ENCODE results near the gene MAML3. TPM values are rescaled to one million over a fixed set of nuclear protein-coding genes. Genes with fewer than 3 reads are reported as not detected.
A peak's percentile ranks its signal among the peaks of the same experiment; 100 is the strongest.

The MAML3 gene
- total and polyA plus RNA-seq, 2 experiments from 2014 or later: 1.7 to 6.5 TPM

- Histone ChIP-seq H3K4me1 (ENCODE audit: insufficient read depth) (no peaks in the 10 kb centered on the region), H3K27me3 (ENCODE audit: insufficient read depth) (peaks cover 12% of the 10 kb centered on the region), H3K4me3 (no peak overlapping the region), H4K20me1 (replicated peaks; ENCODE audit: insufficient read depth) (no peaks in the 10 kb centered on the region), H3K36me3 (ENCODE audit: insufficient read depth) (no peaks in the 10 kb centered on the region), H3F3A (replicated peaks; ENCODE audit: low read depth) (no peaks in the 10 kb centered on the region), H3K79me2 (replicated peaks; ENCODE audit: insufficient read depth) (no peaks in the 10 kb centered on the region), H3K9me2 (ENCODE audit: insufficient read depth) (no peaks in the 10 kb centered on the region), H3K27ac (ENCODE audit: low read depth) (no peak overlapping the region), H2AFZ (no peak overlapping the region), H3K4me2 (no peak overlapping the region)
- H3K4me3 Mint-ChIP-seq: no peak overlapping the region
- no peak overlapping the region for H3K27ac Mint-ChIP-seq
- TF ChIP-seq JUNB (IDR thresholded peaks at IDR 0.05; ENCODE audit: unreplicated experiment): no peak
- TF ChIP-seq, protein P1, sequence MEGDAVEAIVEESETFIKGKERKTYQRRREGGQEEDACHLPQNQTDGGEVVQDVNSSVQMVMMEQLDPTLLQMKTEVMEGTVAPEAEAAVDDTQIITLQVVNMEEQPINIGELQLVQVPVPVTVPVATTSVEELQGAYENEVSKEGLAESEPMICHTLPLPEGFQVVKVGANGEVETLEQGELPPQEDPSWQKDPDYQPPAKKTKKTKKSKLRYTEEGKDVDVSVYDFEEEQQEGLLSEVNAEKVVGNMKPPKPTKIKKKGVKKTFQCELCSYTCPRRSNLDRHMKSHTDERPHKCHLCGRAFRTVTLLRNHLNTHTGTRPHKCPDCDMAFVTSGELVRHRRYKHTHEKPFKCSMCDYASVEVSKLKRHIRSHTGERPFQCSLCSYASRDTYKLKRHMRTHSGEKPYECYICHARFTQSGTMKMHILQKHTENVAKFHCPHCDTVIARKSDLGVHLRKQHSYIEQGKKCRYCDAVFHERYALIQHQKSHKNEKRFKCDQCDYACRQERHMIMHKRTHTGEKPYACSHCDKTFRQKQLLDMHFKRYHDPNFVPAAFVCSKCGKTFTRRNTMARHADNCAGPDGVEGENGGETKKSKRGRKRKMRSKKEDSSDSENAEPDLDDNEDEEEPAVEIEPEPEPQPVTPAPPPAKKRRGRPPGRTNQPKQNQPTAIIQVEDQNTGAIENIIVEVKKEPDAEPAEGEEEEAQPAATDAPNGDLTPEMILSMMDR (conservative IDR thresholded peaks at IDR 0.05; ENCODE audit: low read depth in 2 of 2): no peak
- ATAC-seq (no peak), DNase-seq (ENCODE audit: low spot score) (no peak)
- H3K4me1 Mint-ChIP-seq: 0 out of 3 replicates have a peak, but pooled peaks cover 3% of the 10 kb centered on the region
- no peaks in the 10 kb centered on the region; the same call in 2 of the 3 replicates for H3K9me3 Mint-ChIP-seq
- H3K36me3 Mint-ChIP-seq (ENCODE audit: low read depth): no peaks in the 10 kb centered on the region; the same call in 2 of the 3 replicates
- H3K27me3 Mint-ChIP-seq (ENCODE audit: insufficient read depth, low read depth, poor library complexity): peaks cover 19% of the 10 kb centered on the region
These were observed 3.4 kb upstream of the MAML3 start for GRCh38 chr4:140157341-140157740.

- Mint-ChIP-seq H3K27me3 (ENCODE audit: insufficient read depth, low read depth, poor library complexity) (peaks cover 21% of the 10 kb centered on the region), H3K27ac (no peak overlapping the region), H3K9me3 (no peaks in the 10 kb centered on the region), H3K4me3 (no peak overlapping the region), H3K4me1 (0 out of 3 replicates have a peak, but pooled peaks cover 3% of the 10 kb centered on the region), H3K36me3 (ENCODE audit: low read depth) (no peaks in the 10 kb centered on the region; the same call in 2 of the 3 replicates)
- Histone ChIP-seq H3K4me1 (ENCODE audit: insufficient read depth) (no peaks in the 10 kb centered on the region), H3K27ac (ENCODE audit: low read depth) (no peak overlapping the region), H3K9me2 (ENCODE audit: insufficient read depth) (no peaks in the 10 kb centered on the region), H3F3A (replicated peaks; ENCODE audit: low read depth) (no peaks in the 10 kb centered on the region), H2AFZ (0 out of 2 replicates have a peak overlapping the region, but pooled peaks have one; percentile 32), H3K4me2 (no peak overlapping the region), H3K79me2 (replicated peaks; ENCODE audit: insufficient read depth) (no peaks in the 10 kb centered on the region), H3K27me3 (ENCODE audit: insufficient read depth) (peaks cover 12% of the 10 kb centered on the region), H3K36me3 (ENCODE audit: insufficient read depth) (no peaks in the 10 kb centered on the region), H3K4me3 (no peak overlapping the region), H4K20me1 (replicated peaks; ENCODE audit: insufficient read depth) (no peaks in the 10 kb centered on the region)
- DNase-seq (ENCODE audit: low spot score) (no peak), ATAC-seq (no peak)
- TF ChIP-seq POLR2AphosphoS5 (IDR thresholded peaks at IDR 0.05; ENCODE audit: low read depth) (no peak), CREB1 (CRISPR knock-in tag; IDR thresholded peaks at IDR 0.05; ENCODE audit: low read depth) (no peak), STAT1 (IDR thresholded peaks at IDR 0.05; ENCODE audit: unreplicated experiment) (no peak), NANOG (IDR thresholded peaks at IDR 0.05; ENCODE audit: borderline replicate concordance) (no peak), EZH2phosphoT487 (IDR thresholded peaks at IDR 0.05; ENCODE audit: unreplicated experiment) (no peak), JUNB (IDR thresholded peaks at IDR 0.05; ENCODE audit: unreplicated experiment) (no peak), REST (IDR thresholded peaks at IDR 0.05; ENCODE audit: unreplicated experiment) (no peak), ZNF114 (CRISPR knock-in tag; IDR thresholded peaks at IDR 0.05) (no peak)
- TF ChIP-seq, protein P2, sequence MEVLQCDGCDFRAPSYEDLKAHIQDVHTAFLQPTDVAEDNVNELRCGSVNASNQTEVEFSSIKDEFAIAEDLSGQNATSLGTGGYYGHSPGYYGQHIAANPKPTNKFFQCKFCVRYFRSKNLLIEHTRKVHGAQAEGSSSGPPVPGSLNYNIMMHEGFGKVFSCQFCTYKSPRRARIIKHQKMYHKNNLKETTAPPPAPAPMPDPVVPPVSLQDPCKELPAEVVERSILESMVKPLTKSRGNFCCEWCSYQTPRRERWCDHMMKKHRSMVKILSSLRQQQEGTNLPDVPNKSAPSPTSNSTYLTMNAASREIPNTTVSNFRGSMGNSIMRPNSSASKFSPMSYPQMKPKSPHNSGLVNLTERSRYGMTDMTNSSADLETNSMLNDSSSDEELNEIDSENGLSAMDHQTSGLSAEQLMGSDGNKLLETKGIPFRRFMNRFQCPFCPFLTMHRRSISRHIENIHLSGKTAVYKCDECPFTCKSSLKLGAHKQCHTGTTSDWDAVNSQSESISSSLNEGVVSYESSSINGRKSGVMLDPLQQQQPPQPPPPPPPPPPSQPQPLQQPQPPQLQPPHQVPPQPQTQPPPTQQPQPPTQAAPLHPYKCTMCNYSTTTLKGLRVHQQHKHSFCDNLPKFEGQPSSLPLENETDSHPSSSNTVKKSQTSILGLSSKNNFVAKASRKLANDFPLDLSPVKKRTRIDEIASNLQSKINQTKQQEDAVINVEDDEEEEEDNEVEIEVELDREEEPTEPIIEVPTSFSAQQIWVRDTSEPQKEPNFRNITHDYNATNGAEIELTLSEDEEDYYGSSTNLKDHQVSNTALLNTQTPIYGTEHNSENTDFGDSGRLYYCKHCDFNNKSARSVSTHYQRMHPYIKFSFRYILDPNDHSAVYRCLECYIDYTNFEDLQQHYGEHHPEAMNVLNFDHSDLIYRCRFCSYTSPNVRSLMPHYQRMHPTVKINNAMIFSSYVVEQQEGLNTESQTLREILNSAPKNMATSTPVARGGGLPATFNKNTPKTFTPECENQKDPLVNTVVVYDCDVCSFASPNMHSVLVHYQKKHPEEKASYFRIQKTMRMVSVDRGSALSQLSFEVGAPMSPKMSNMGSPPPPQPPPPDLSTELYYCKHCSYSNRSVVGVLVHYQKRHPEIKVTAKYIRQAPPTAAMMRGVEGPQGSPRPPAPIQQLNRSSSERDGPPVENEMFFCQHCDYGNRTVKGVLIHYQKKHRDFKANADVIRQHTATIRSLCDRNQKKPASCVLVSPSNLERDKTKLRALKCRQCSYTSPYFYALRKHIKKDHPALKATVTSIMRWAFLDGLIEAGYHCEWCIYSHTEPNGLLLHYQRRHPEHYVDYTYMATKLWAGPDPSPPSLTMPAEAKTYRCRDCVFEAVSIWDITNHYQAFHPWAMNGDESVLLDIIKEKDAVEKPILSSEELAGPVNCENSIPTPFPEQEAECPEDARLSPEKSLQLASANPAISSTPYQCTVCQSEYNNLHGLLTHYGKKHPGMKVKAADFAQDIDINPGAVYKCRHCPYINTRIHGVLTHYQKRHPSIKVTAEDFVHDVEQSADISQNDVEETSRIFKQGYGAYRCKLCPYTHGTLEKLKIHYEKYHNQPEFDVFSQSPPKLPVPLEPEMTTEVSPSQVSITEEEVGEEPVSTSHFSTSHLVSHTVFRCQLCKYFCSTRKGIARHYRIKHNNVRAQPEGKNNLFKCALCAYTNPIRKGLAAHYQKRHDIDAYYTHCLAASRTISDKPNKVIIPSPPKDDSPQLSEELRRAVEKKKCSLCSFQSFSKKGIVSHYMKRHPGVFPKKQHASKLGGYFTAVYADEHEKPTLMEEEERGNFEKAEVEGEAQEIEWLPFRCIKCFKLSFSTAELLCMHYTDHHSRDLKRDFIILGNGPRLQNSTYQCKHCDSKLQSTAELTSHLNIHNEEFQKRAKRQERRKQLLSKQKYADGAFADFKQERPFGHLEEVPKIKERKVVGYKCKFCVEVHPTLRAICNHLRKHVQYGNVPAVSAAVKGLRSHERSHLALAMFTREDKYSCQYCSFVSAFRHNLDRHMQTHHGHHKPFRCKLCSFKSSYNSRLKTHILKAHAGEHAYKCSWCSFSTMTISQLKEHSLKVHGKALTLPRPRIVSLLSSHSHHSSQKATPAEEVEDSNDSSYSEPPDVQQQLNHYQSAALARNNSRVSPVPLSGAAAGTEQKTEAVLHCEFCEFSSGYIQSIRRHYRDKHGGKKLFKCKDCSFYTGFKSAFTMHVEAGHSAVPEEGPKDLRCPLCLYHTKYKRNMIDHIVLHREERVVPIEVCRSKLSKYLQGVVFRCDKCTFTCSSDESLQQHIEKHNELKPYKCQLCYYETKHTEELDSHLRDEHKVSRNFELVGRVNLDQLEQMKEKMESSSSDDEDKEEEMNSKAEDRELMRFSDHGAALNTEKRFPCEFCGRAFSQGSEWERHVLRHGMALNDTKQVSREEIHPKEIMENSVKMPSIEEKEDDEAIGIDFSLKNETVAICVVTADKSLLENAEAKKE (CRISPR knock-in tag; IDR thresholded peaks at IDR 0.05): no peak
These were observed 2.7 kb upstream of the MAML3 start for GRCh38 chr4:140156529-140157171.
